Upper lobe of left lung (tissue), 6 donors: ENCODE data around the gene ASB15. TPM values are rescaled to one million over a fixed set of nuclear protein-coding genes. Genes with fewer than 3 reads are reported as not detected.

Experiments used
- ATAC-seq, 2 donors: fragments of 200-7000 bp; cut with Tn5 transposase; one replicate each; pipeline ENCODE4 v1.9.1; 2022; ENCODE audit warnings: mild to moderate bottlenecking in 2 of 2, moderate library complexity in 2 of 2; ENCODE audit not compliant: low FRiP score in 2 of 2
- DNase-seq, 2 donors: peaks; one replicate each; pipeline ENCODE4 v3.0.0-alpha.2; 2019 to 2020
- H3K27ac ChIP-seq, 4 donors: fragments of 200-600 bp; sonication (generic); one replicate each; pipeline ENCODE4 v1.5.1; 2016 to 2019
- H3K27me3 ChIP-seq, 4 donors: fragments of 200-600 bp; sonication (generic); one replicate each; pipeline ENCODE4 v1.5.1; 2017 to 2019
- H3K36me3 ChIP-seq, 4 donors: fragments of 200-600 bp; sonication (generic); one replicate each; pipeline ENCODE4 v1.5.1; 2016 to 2019
- H3K4me1 ChIP-seq, 4 donors: fragments of 200-600 bp; sonication (generic); one replicate each; pipeline ENCODE4 v1.5.1; 2018 to 2019
- H3K4me3 ChIP-seq, 4 donors: fragments of 200-600 bp; sonication (generic); one replicate each; pipeline ENCODE4 v1.5.1; 2017 to 2019; ENCODE audit warnings: mild to moderate bottlenecking in 2 of 4, moderate library complexity in 1 of 4
- H3K9me3 ChIP-seq, 4 donors: fragments of 200-600 bp; sonication (generic); one replicate each; pipeline ENCODE4 v1.5.1; 2018 to 2019
- CTCF ChIP-seq, 6 experiments: fragments of 450-650 bp in 4 of 6; fragments of 200-600 bp in 2 of 6; sonication (generic) in 2 of 6; IDR thresholded peaks; one replicate each; pipeline ENCODE4 v1.5.1; 2016 to 2019; ENCODE audit warnings: antibody characterized with exemption in 6 of 6
- EP300 ChIP-seq, 4 donors: sonication (generic); formaldehyde crosslinking; IDR thresholded peaks; one replicate each; pipeline ENCODE4 v1.5.1; 2017; ENCODE audit warnings: antibody characterized with exemption in 4 of 4, control low read depth in 2 of 4
- POLR2A ChIP-seq, 4 donors: fragments of 450-650 bp; IDR thresholded peaks; one replicate each; pipeline ENCODE4 v1.5.1; 2016 to 2017; ENCODE audit warnings: antibody characterized with exemption in 4 of 4, mild to moderate bottlenecking in 2 of 4
- POLR2AphosphoS5 ChIP-seq, 2 donors: sonication (generic); formaldehyde crosslinking; IDR thresholded peaks; one replicate each; pipeline ENCODE4 v1.5.1; 2017; ENCODE audit warnings: antibody characterized with exemption in 2 of 2
- WGBS, 2 donors: methylation state at CpG; one replicate each; pipeline ENCODE4 v1.1.5; 2017 to 2018; 5-methylcytosine and 5-hydroxymethylcytosine counted together
- total RNA-seq, 6 donors: library from RNA; depleted of rRNA in 4 of 6; stranded (reverse); fragments of >200 nt in 4 of 6; gene quantifications; one replicate each; pipeline versions ENCODE4 v1.1.0 to v1.2.1, GENCODE V29; 2016 to 2021
- donor health status: DM: no; HTN: no; CAD: no; lungs with moderate emphysema.
- donor health status: DM: no; HTN: yes; CAD: no; lungs with severe emphysema.

ASB15 gene
- total RNA-seq, 6 donors from 2014 or later = not detected

DNA sequence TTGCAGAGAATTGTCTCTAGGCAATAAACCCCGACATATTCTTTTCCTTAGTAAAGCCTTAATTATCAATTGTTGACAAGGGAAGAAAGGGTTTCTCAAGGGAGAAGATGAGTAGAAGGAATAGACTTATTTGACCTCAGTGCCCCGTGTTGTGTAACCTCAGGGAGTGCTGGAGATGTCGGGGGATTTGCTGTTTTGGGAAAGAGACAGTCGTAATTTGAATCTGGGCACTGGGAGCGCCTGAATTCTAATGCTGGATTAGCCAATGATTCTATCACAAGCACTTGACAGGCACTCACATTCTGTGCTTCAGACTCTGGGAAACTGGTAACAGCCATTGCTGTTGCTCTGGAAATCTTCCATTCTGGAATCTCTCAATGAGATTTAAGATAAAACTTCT lies 40.3 kb downstream of the ASB15 start:
- DNase-seq = no peak
- Histone ChIP-seq H3K27me3 (no peaks in the 10 kb centered on the region), H3K4me1 (peaks cover 0 to 4% (median 0%) of the 10 kb centered on the region in 4 donors), H3K4me3 (no peak overlapping the region), H3K27ac (no peak overlapping the region), H3K9me3 (no peaks in the 10 kb centered on the region), H3K36me3 (no peaks in the 10 kb centered on the region)
- 82 to 88% methylated on average over 5 of the region's 5 CpGs for WGBS, 2 donors
- TF ChIP-seq POLR2AphosphoS5 (IDR thresholded peaks at IDR 0.05) = no peak
- no peak for TF ChIP-seq EP300 (IDR thresholded peaks at IDR 0.05)
- TF ChIP-seq POLR2A (IDR thresholded peaks at IDR 0.05) = no peak
- no peak for TF ChIP-seq CTCF (IDR thresholded peaks at IDR 0.05)
- no peak for ATAC-seq

DNA sequence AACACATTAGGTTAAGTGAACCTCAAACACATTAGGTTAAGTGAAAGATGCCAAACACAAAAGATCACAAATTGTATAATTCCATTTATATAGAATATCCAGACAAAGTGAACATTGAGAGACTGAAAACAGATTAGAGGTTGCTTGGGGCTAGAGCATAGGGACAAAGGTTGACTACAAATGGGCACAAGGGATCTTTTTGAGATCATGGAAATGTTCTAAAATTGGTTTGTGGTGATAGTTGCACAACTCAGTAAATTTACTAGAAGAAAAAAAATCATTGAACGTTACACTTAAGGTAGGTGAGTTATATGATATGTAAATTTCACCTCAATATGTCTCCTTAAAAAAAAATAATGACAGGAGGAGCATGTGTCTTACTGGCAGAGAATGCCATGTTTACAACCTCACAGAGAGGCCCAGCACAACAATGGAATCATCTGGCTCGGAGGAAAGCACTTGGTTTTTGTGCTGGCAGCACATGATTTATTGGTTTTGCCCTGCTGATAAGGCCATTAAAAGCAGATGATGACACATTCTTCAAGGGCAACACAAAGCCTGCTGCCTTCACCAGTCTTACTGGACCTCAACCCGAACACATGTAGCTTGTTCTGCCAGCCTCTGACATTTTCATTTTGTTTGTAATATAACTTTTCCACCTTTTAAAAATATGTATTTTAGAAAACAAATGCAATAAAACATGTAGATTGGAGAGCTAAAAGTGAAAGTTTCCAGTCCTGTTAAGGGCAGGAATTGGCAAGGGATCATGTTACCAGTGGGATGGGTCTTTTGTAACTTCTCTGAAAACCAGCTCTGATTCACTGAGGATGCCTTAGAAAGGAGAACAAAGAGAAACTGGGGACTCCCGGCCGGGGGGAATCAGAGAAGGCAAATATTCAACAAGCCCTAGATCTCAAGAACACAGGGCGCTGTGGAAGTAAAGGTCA lies 42.1 kb downstream of the ASB15 start:
- peak in 1 of 2 donors; percentile 67 for ATAC-seq
- no peak for DNase-seq
- Histone ChIP-seq H3K9me3 (no peaks in the 10 kb centered on the region), H3K27me3 (no peaks in the 10 kb centered on the region), H3K36me3 (no peaks in the 10 kb centered on the region), H3K4me3 (peak overlapping the region in 1 of 4 donors; percentile 23), H3K4me1 (peaks cover 0 to 4% (median 0%) of the 10 kb centered on the region in 4 donors), H3K27ac (peak overlapping the region in 3 of 4 donors; percentile 13 to 35 (median 35))
- TF ChIP-seq EP300 (IDR thresholded peaks at IDR 0.05) (no peak), CTCF (IDR thresholded peaks at IDR 0.05) (no peak), POLR2AphosphoS5 (IDR thresholded peaks at IDR 0.05) (no peak), POLR2A (IDR thresholded peaks at IDR 0.05) (no peak)
- WGBS, 2 donors = 34 to 38% methylated on average over 6 of the region's 6 CpGs

GRCh38 chr7:123645516-123645915 lies 43.9 kb downstream of the ASB15 start:
- no peak overlapping the region for H3K27ac ChIP-seq
- TF ChIP-seq POLR2A (IDR thresholded peaks at IDR 0.05) (no peak), EP300 (IDR thresholded peaks at IDR 0.05) (no peak), CTCF (IDR thresholded peaks at IDR 0.05) (no peak), POLR2AphosphoS5 (IDR thresholded peaks at IDR 0.05) (no peak)
- ATAC-seq = no peak
- H3K4me3 ChIP-seq = no peak overlapping the region
- no peaks in the 10 kb centered on the region for H3K9me3 ChIP-seq
- peaks cover 0 to 4% (median 0%) of the 10 kb centered on the region in 4 donors for H3K4me1 ChIP-seq
- H3K27me3 ChIP-seq = no peaks in the 10 kb centered on the region
- no peak for DNase-seq
- no peaks in the 10 kb centered on the region for H3K36me3 ChIP-seq
- 69 to 82% methylated on average over 3 of the region's 3 CpGs for WGBS, 2 donors

DNA sequence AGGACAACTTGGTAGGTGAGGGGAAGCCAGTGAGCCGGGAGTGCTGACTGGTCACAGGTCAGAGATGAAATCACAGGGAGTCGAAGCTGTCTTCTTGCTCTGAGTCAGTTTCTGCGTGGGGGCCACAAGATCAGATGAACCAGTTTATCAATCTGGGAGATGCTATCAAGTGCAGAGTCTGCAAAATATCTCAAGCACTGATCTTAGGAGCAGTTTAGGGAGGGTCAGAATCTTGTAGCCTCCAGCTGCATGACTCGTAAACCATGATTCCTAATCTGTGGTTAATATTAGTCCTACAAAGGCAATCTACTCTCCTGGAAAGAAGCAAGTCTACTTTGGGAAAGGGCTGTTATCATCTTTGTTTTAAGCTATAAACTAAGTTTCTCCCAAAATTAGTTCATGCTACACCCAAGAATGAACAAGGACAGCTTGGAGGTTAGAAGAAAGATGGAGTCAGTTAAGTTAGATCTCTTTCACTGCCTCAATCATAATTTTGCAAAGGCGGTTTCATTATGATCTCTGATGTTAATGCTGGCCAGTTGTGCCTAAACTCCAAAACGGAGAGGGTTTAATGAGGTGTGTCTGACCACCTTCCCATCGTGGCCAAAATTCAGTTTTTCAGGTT lies 45.6 kb downstream of the ASB15 start:
- Histone ChIP-seq H3K4me1 (peaks cover 0 to 4% (median 0%) of the 10 kb centered on the region in 4 donors), H3K9me3 (no peaks in the 10 kb centered on the region), H3K27me3 (no peaks in the 10 kb centered on the region), H3K27ac (no peak overlapping the region), H3K4me3 (no peak overlapping the region), H3K36me3 (no peaks in the 10 kb centered on the region)
- TF ChIP-seq POLR2AphosphoS5 (IDR thresholded peaks at IDR 0.05) (no peak), POLR2A (IDR thresholded peaks at IDR 0.05) (no peak), CTCF (IDR thresholded peaks at IDR 0.05) (no peak), EP300 (IDR thresholded peaks at IDR 0.05) (no peak)
- WGBS, 2 donors = 83 to 92% methylated on average over 7 of the region's 7 CpGs
- ATAC-seq (no peak), DNase-seq (no peak)
